H1 (cell line): ENCODE results near the gene DYDC2. TPM values are rescaled to one million over a fixed set of nuclear protein-coding genes. Genes with fewer than 3 reads are reported as not detected.

ENCODE experiments used
- BCL11A ChIP-seq, 2 experiments: IDR thresholded peaks; one replicate each; pipeline ENCODE4 v1.6.1; 2011; ENCODE audit warnings: low read depth in 2 of 2, low read length in 2 of 2, mild to moderate bottlenecking in 2 of 2
- CBX5 ChIP-seq: fragments of 300-800, 300-1000 bp; sonication (generic); IDR thresholded peaks from 2 replicates; pipeline ENCODE4 v1.7.1; 2016; ENCODE audit warnings: antibody characterized with exemption, low read length, low read depth
- CBX8 ChIP-seq: fragments of 300-800, 300-1000 bp; sonication (generic); IDR thresholded peaks from 2 replicates; pipeline ENCODE4 v1.7.1; 2016; ENCODE audit warnings: low read depth, low read length, borderline replicate concordance
- SIRT6 ChIP-seq: IDR thresholded peaks from one replicate; pipeline ENCODE4 v1.7.1; 2012; ENCODE audit warnings: low read length, inconsistent platforms
- TEAD4 ChIP-seq: IDR thresholded peaks from 2 replicates; pipeline ENCODE4 v1.6.1; 2012; ENCODE audit warnings: low read depth, low read length, inconsistent platforms, mixed read lengths
- polyA plus RNA-seq, 7 experiments: library from polyadenylated mRNA; depleted of rRNA in 3 of 7; stranded (reverse) in 5 of 7; unstranded in 2 of 7; fragments of >200 nt in 5 of 7; fragments of 200-250 nt in 2 of 7; gene quantifications; 1 replicate in 5 of 7; 2 replicates in 1 of 7; 4 replicates in 1 of 7; pipeline versions ENCODE4 v1.2.1 to v1.2.3, GENCODE V29; 2011 to 2013; ENCODE audit warnings: missing spikeins in 2 of 7, mixed read lengths in 2 of 7
- total RNA-seq: library from RNA; stranded (reverse); fragmentation: NEBNext Ultra II Directional; extraction: Animal tissue kit (Norgen Biotek cat#: 25700); gene quantifications from 2 replicates; pipeline ENCODE4 v1.2.1, GENCODE V29; 2021
- TF ChIP-seq, protein P1 (sequence below): fragments of 300-600 bp; sonication (generic); IDR thresholded peaks from 2 replicates; pipeline ENCODE4 v1.7.1; 2012; ENCODE audit warnings: low read length, moderate library complexity, mild to moderate bottlenecking, inconsistent platforms; ENCODE audit not compliant: insufficient replicate concordance
- TF ChIP-seq, protein P2 (sequence below): IDR thresholded peaks from 2 replicates; pipeline ENCODE4 v1.6.1; 2012; ENCODE audit warnings: inconsistent platforms

DYDC2 gene
- total and polyA plus RNA-seq, 2 of the 8 experiments (the other 6 are each of a cell fraction or from before 2014, with no cell fraction given): 1.5 to 5.2 TPM

DNA sequence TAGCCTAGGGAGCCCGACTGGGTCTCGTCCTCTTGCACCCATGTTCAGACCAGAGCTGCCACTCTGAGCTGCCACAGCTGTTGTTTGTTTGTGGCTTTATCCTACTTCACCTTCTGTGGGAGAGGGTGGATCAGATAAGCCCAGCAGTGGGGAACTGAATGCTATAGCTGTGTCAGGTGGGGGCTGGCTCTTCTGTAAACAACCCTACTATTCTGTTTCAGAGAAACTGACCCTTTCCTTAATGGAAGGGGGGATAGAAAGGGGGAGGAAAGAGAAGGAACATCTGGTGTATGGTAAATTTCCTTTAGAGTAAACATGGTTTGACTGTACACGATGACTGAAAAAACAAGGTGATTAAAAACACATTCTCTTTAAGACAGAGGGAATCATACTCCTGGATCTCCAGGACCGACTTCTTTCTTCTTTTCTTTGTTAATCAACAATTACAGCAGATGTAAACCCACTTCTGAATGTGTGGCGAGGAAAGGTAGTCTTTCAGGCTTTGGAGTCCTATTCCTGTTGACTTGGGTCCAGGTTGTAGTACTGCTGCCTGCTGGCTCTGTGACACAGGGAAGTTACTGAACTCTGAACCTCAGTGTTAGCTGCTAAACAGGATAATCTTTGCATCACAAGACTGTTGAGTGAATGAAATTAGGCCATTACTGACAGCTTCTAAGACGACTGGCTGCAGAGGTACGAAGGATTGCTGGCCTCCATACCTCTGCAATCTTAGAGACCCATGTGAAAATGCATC lies 57.7 kb downstream of the DYDC2 start (continued):
- TF ChIP-seq, protein P1, sequence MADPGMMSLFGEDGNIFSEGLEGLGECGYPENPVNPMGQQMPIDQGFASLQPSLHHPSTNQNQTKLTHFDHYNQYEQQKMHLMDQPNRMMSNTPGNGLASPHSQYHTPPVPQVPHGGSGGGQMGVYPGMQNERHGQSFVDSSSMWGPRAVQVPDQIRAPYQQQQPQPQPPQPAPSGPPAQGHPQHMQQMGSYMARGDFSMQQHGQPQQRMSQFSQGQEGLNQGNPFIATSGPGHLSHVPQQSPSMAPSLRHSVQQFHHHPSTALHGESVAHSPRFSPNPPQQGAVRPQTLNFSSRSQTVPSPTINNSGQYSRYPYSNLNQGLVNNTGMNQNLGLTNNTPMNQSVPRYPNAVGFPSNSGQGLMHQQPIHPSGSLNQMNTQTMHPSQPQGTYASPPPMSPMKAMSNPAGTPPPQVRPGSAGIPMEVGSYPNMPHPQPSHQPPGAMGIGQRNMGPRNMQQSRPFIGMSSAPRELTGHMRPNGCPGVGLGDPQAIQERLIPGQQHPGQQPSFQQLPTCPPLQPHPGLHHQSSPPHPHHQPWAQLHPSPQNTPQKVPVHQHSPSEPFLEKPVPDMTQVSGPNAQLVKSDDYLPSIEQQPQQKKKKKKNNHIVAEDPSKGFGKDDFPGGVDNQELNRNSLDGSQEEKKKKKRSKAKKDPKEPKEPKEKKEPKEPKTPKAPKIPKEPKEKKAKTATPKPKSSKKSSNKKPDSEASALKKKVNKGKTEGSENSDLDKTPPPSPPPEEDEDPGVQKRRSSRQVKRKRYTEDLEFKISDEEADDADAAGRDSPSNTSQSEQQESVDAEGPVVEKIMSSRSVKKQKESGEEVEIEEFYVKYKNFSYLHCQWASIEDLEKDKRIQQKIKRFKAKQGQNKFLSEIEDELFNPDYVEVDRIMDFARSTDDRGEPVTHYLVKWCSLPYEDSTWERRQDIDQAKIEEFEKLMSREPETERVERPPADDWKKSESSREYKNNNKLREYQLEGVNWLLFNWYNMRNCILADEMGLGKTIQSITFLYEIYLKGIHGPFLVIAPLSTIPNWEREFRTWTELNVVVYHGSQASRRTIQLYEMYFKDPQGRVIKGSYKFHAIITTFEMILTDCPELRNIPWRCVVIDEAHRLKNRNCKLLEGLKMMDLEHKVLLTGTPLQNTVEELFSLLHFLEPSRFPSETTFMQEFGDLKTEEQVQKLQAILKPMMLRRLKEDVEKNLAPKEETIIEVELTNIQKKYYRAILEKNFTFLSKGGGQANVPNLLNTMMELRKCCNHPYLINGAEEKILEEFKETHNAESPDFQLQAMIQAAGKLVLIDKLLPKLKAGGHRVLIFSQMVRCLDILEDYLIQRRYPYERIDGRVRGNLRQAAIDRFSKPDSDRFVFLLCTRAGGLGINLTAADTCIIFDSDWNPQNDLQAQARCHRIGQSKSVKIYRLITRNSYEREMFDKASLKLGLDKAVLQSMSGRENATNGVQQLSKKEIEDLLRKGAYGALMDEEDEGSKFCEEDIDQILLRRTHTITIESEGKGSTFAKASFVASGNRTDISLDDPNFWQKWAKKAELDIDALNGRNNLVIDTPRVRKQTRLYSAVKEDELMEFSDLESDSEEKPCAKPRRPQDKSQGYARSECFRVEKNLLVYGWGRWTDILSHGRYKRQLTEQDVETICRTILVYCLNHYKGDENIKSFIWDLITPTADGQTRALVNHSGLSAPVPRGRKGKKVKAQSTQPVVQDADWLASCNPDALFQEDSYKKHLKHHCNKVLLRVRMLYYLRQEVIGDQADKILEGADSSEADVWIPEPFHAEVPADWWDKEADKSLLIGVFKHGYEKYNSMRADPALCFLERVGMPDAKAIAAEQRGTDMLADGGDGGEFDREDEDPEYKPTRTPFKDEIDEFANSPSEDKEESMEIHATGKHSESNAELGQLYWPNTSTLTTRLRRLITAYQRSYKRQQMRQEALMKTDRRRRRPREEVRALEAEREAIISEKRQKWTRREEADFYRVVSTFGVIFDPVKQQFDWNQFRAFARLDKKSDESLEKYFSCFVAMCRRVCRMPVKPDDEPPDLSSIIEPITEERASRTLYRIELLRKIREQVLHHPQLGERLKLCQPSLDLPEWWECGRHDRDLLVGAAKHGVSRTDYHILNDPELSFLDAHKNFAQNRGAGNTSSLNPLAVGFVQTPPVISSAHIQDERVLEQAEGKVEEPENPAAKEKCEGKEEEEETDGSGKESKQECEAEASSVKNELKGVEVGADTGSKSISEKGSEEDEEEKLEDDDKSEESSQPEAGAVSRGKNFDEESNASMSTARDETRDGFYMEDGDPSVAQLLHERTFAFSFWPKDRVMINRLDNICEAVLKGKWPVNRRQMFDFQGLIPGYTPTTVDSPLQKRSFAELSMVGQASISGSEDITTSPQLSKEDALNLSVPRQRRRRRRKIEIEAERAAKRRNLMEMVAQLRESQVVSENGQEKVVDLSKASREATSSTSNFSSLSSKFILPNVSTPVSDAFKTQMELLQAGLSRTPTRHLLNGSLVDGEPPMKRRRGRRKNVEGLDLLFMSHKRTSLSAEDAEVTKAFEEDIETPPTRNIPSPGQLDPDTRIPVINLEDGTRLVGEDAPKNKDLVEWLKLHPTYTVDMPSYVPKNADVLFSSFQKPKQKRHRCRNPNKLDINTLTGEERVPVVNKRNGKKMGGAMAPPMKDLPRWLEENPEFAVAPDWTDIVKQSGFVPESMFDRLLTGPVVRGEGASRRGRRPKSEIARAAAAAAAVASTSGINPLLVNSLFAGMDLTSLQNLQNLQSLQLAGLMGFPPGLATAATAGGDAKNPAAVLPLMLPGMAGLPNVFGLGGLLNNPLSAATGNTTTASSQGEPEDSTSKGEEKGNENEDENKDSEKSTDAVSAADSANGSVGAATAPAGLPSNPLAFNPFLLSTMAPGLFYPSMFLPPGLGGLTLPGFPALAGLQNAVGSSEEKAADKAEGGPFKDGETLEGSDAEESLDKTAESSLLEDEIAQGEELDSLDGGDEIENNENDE: no peak
- TF ChIP-seq SIRT6 (no peak), TEAD4 (no peak), CBX5 (no peak), CBX8 (no peak), BCL11A (IDR thresholded peaks at IDR 0.05; ENCODE audit: low read depth in 2 of 2, low read length in 2 of 2) (no peak)
- TF ChIP-seq, protein P2, sequence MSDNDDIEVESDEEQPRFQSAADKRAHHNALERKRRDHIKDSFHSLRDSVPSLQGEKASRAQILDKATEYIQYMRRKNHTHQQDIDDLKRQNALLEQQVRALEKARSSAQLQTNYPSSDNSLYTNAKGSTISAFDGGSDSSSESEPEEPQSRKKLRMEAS: no peak
